K562 (cell line): ENCODE results near the gene NUCKS1. TPM values are rescaled to one million over a fixed set of nuclear protein-coding genes. Genes with fewer than 3 reads are reported as not detected.

Source experiments
- ATAC-seq: fragments of 200-7000 bp; cut with Tn5 transposase; 3 replicates; pipeline ENCODE4 v1.9.1; 2020; ENCODE audit warnings: moderate library complexity
- BruUV-seq: library from RNA; stranded (reverse); fragments of 400-500 nt; replicated peaks from 2 replicates; lab custom pipeline; 2021; lab: Mats Ljungman, UMichigan
- CTCF ChIA-PET: fragments of 300-600 bp; formaldehyde crosslinking; extraction: SDS; loops from one replicate; lab custom pipeline; 2021; ENCODE audit warnings: low intra/inter-chr PET ratio; lab: Yijun Ruan, JAX
- POLR2A ChIA-PET: fragments of 300-600, 350-650 bp; sonication (Branson Sonifier 250); formaldehyde crosslinking; extraction: SDS; loops from one replicate; lab custom pipeline; 2021; ENCODE audit warnings: antibody characterized with exemption, inconsistent platforms; lab: Yijun Ruan, JAX
- DNase-seq, 4 experiments: peaks; one replicate each; pipeline versions ENCODE4 v3.0.0 to v3.0.0-alpha.2; 2011 to 2018; ENCODE audit warnings: low spot score in 3 of 4, mixed read lengths in 3 of 4; ENCODE audit errors: extremely low read depth in 1 of 4
- FAIRE-seq: peaks from 2 replicates; lab custom pipeline; 2011; peaks lifted over from hg19 to GRCh38; lab: Jason Lieb, UNC
- H2AFZ ChIP-seq: 2 replicates; pipeline ENCODE4 v1.6.0; 2011; ENCODE audit warnings: low read depth, low read length, control low read depth, inconsistent platforms
- H3K27ac ChIP-seq: fragments of 200-600 bp; 3 replicates; pipeline ENCODE4 v1.8.0; 2011; ENCODE audit warnings: low read depth, mild to moderate bottlenecking, control low read depth, inconsistent platforms, low read length, moderate library complexity, mixed read lengths; ENCODE audit errors: extremely low read depth
- H3K27me3 ChIP-seq, 2 experiments: fragments of 300-600 bp in 1 of 2; 2 replicates in 1 of 2; 3 replicates in 1 of 2; pipeline versions ENCODE4 v1.6.0 to v1.8.0; 2011; ENCODE audit warnings: inconsistent platforms in 2 of 2, low read length in 2 of 2, mild to moderate bottlenecking in 1 of 2, mixed read lengths in 1 of 2, moderate library complexity in 1 of 2; ENCODE audit not compliant: control insufficient read depth in 2 of 2, insufficient read depth in 2 of 2
- H3K36me3 ChIP-seq: fragments of 300-600 bp; 3 replicates; pipeline ENCODE4 v1.8.0; 2011; ENCODE audit warnings: mild to moderate bottlenecking, low read length, inconsistent platforms; ENCODE audit not compliant: control insufficient read depth, insufficient read depth
- H3K4me1 ChIP-seq, 2 experiments: fragments of 200-600 bp in 1 of 2; replicated peaks in 1 of 2; 2 replicates in 1 of 2; 3 replicates in 1 of 2; pipeline versions ENCODE4 v1.5.1 to v1.8.0; 2011; ENCODE audit warnings: inconsistent platforms in 2 of 2, low read length in 2 of 2, mild to moderate bottlenecking in 1 of 2, mixed read lengths in 1 of 2, moderate library complexity in 1 of 2; ENCODE audit not compliant: control insufficient read depth in 2 of 2, insufficient read depth in 2 of 2
- H3K4me2 ChIP-seq: 2 replicates; pipeline ENCODE4 v1.6.1; 2011; ENCODE audit warnings: low read length, control low read depth, inconsistent platforms, mixed read lengths; ENCODE audit not compliant: insufficient read depth
- H3K4me3 ChIP-seq: fragments of 200-600 bp; sonication (generic), shearing (Covaris generic); 2 replicates; pipeline ENCODE4 v1.5.1; 2016; ENCODE audit warnings: control low read depth, inconsistent platforms
- H3K79me2 ChIP-seq: fragments of 200-600 bp; 3 replicates; pipeline ENCODE4 v1.8.0; 2011; ENCODE audit warnings: low read length, inconsistent platforms; ENCODE audit not compliant: control insufficient read depth, insufficient read depth
- H3K9ac ChIP-seq, 2 experiments: 2 replicates each; pipeline versions ENCODE4 v1.6.0 to v1.6.1; 2011; ENCODE audit warnings: low read depth in 2 of 2, low read length in 2 of 2, control low read depth in 1 of 2, inconsistent platforms in 1 of 2, mild to moderate bottlenecking in 1 of 2, mixed read lengths in 1 of 2; ENCODE audit not compliant: insufficient read depth in 1 of 2
- H3K9me1 ChIP-seq: one replicate; pipeline ENCODE4 v1.6.0; 2011; ENCODE audit warnings: inconsistent platforms, mild to moderate bottlenecking, low read length, moderate library complexity; ENCODE audit not compliant: control insufficient read depth, insufficient read depth
- H3K9me3 ChIP-seq: replicated peaks from 2 replicates; pipeline ENCODE4 v1.5.1; 2011; ENCODE audit warnings: low read depth, low read length, inconsistent platforms; ENCODE audit not compliant: control insufficient read depth, insufficient read depth
- H4K20me1 ChIP-seq: replicated peaks from 2 replicates; pipeline ENCODE4 v1.6.1; 2011; ENCODE audit warnings: low read length, inconsistent platforms, mixed read lengths; ENCODE audit not compliant: control insufficient read depth, insufficient read depth
- ARHGAP35 ChIP-seq: fragments of 450-650 bp; IDR thresholded peaks from 2 replicates; pipeline ENCODE4 v1.6.1; 2018; ENCODE audit not compliant: partially characterized antibody
- DDX20 ChIP-seq: fragments of 450-650 bp; IDR thresholded peaks from 2 replicates; pipeline ENCODE4 v1.6.1; 2016; ENCODE audit warnings: missing genetic modification characterization, low read depth, mild to moderate bottlenecking, missing compliant biosample characterization, moderate library complexity
- DEAF1 ChIP-seq: fragments of 450-650 bp; formaldehyde crosslinking; IDR thresholded peaks from 2 replicates; pipeline ENCODE4 v1.4.0; 2020; ENCODE audit warnings: mild to moderate bottlenecking, moderate library complexity
- WGBS: fragments of 100-300 bp; shearing (Covaris generic); methylation state at CpG from one replicate; pipeline ENCODE4 v1.1.6; 2016; ENCODE audit warnings: low coverage, mixed read lengths; ENCODE audit not compliant: insufficient coverage; ENCODE audit errors: missing lambda C conversion rate; 5-methylcytosine and 5-hydroxymethylcytosine counted together
- in situ Hi-C: fragments of 300-500 bp; cut with MboI; formaldehyde crosslinking; loops from 4 replicates; pipeline ENCODE4 v1.15.0; 2018; ENCODE audit warnings: inconsistent platforms, mixed read lengths
- intact Hi-C: fragments of 100-400 bp; cut with micrococcal nuclease; formaldehyde crosslinking; loops from 2 replicates; pipeline ENCODE4 v1.14.2; 2022
- polyA plus RNA-seq, 8 experiments: library from polyadenylated mRNA; depleted of rRNA in 4 of 8; stranded (reverse) in 5 of 8; unstranded in 3 of 8; fragments of >200 nt; fragmentation: Nextera tagmentation in 2 of 8; fragmentation: Illumina TruSeq in 1 of 8; extraction: Ambion mirVana in 2 of 8; extraction: Trizol in 1 of 8; gene quantifications; 2 replicates each; pipeline versions ENCODE4 v1.2.1 to v1.2.3, GENCODE V29; 2011 to 2014; ENCODE audit warnings: inconsistent platforms in 1 of 8, missing spikeins in 1 of 8
- total RNA-seq, 7 experiments: library from RNA; depleted of rRNA in 6 of 7; stranded (reverse); fragments of >200 nt in 6 of 7; fragmentation: Illumina TruSeq in 2 of 7; extraction: Trizol in 2 of 7; gene quantifications; 2 replicates each; pipeline versions ENCODE4 v1.2.1 to v1.2.3, GENCODE V29; 2011 to 2021; ENCODE audit warnings: low replicate concordance in 1 of 7

Gene NUCKS1
- total and polyA plus RNA-seq, 9 of the 15 experiments (the other 6 are each of a cell fraction or from before 2014, with no cell fraction given): 66.7 to 244 (median 149) TPM

- Histone ChIP-seq H3K9me3 (no peaks in the 10 kb centered on the region), H3K4me1 (peaks cover 4 to 19% of the 10 kb centered on the region in 2 experiments; a peak in 4 of 5 replicates), H3K9ac (no peak overlapping the region), H3K9me1 (no peaks in the 10 kb centered on the region), H3K4me2 (no peak overlapping the region), H3K4me3 (no peak overlapping the region), H3K27ac (no peak overlapping the region), H3K79me2 (no peaks in the 10 kb centered on the region), H4K20me1 (no peaks in the 10 kb centered on the region; the same call in 1 of the 2 replicates), H3K36me3 (peaks cover 35% of the 10 kb centered on the region), H2AFZ (no peak overlapping the region), H3K27me3 (no peaks in the 10 kb centered on the region)
- intact Hi-C loops (no loop called here), in situ Hi-C loops (no loop called here)
- no peak for FAIRE-seq
- TF ChIP-seq DDX20 (tag): no peak
- TF ChIP-seq ARHGAP35: peak; percentile 70
- no peak for TF ChIP-seq DEAF1 (CRISPR knock-in tag)
- CTCF ChIA-PET: interaction anchor here (0.6 to 6.0 kb wide), 2 partner anchors 36 to 51 kb away, joined by 3 to 81 read pairs; no protein-coding TSS in a partner anchor
- no peak for ATAC-seq
- no TSS peak for BruUV-seq
- DNase-seq: no peak
- WGBS: 46% methylated on average over 4 of the region's 4 CpGs
- POLR2A ChIA-PET: interaction anchor here (0.6 to 7.5 kb wide), 13 partner anchors 8 to 199 kb away, joined by 3 to 46 read pairs (median 4); partner anchors contain the start of genes ELK4 and SLC45A3
Measured at GRCh38 chr1:205709059-205709398, 41.0 kb downstream of the NUCKS1 start.
